Astrocyte of the spinal cord (primary cell): ENCODE data around the gene DYRK1B.
"Not testable (repeated sequence)": the region's sequence is repeated elsewhere in the genome, so short reads cannot be mapped to it uniquely, and the experiment has no call there.

Experiments used
- DNase-seq: peaks from one replicate; pipeline ENCODE4 v3.0.0; 2011; ENCODE audit warnings: low read depth, low spot score
- H3K4me3 ChIP-seq: 2 replicates; pipeline ENCODE4 v1.5.1; 2011; ENCODE audit warnings: low read depth, mild to moderate bottlenecking, low read length, moderate library complexity
- CTCF ChIP-seq: IDR thresholded peaks from 2 replicates; pipeline ENCODE4 v1.5.1; 2012; ENCODE audit warnings: low read depth, mild to moderate bottlenecking, low read length, inconsistent platforms
- in situ Hi-C: cut with HindIII; loops from 2 replicates; pipeline ENCODE4 v1.10.0; 2017; ENCODE audit warnings: low sequenced_read_pairs

DYRK1B gene

GRCh38 chr19:39811064-39811463 is 22.9 kb downstream of the DYRK1B start:
- no peak for DNase-seq
- no peak overlapping the region for H3K4me3 ChIP-seq
- in situ Hi-C loops, result no loop called here
- TF ChIP-seq CTCF, result no peak

GRCh38 chr19:39810424-39810823 is 23.5 kb downstream of the DYRK1B start:
- in situ Hi-C loops, result no loop called here
- no peak for DNase-seq
- H3K4me3 ChIP-seq, result no peak overlapping the region
- TF ChIP-seq CTCF, result no peak

- H3K4me3 ChIP-seq, result no peak overlapping the region
- in situ Hi-C loops, result no loop called here
- DNase-seq, result no peak
- TF ChIP-seq CTCF, result no peak
Observed at GRCh38 chr19:39809368-39809767, 24.6 kb downstream of the DYRK1B start.

- in situ Hi-C loops, H3K4me3 ChIP-seq, DNase-seq: not testable (repeated sequence)
Observed at GRCh38 chr19:39808688-39809087, 25.3 kb downstream of the DYRK1B start.

GRCh38 chr19:39807846-39808364 is 26.1 kb downstream of the DYRK1B start:
- DNase-seq, result no peak
- H3K4me3 ChIP-seq, result no peak overlapping the region
- no peak for TF ChIP-seq CTCF
- in situ Hi-C loops, result no loop called here

- no peak for DNase-seq
- TF ChIP-seq CTCF, result no peak
- no peak overlapping the region for H3K4me3 ChIP-seq
- in situ Hi-C loops, result no loop called here
Observed at GRCh38 chr19:39805104-39805503, 28.9 kb downstream of the DYRK1B start.

GRCh38 chr19:39802958-39803357 is 31.0 kb downstream of the DYRK1B start:
- in situ Hi-C loops, result no loop called here

More at GRCh38 chr19:39802958-39803357, 31.0 kb downstream of the DYRK1B start:
- no peak for DNase-seq
- TF ChIP-seq CTCF, result no peak
- no peak overlapping the region for H3K4me3 ChIP-seq
